ENCODE results near the gene GREB1L.

Gene GREB1L

DNA sequence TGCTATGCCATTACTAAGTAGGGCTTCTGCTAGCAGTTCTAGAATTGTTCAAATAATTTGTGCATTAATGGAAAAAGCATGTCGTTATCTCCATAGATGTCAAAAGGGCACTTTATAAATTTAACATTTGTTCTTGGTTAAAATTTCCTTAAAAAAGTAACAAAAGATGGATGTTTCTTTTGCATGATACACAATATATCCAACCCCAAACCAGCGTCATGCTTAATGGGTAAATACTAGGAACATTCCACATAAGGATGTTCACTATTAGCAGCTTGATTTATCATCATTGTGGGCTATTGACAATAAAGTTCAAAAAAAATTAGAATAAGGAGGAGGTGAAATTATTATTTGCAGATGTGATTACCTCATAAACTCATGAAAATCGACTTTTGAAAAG lies 79.7 kb downstream of the GREB1L start:
- Histone ChIP-seq H3K27me3 (ENCODE audit: insufficient read depth, poor library complexity, severe bottlenecking) (peaks cover 2% of the 10 kb centered on the region), H3K4me3 (replicated peaks; ENCODE audit: insufficient read depth, low read length) (no peak overlapping the region), H3K27ac (replicated peaks) (no peak overlapping the region)
- no peak for DNase-seq (ENCODE audit: low read depth in 1 of 2, low spot score in 1 of 2)
- TF ChIP-seq SPI1 (IDR thresholded peaks at IDR 0.05; ENCODE audit: borderline replicate concordance, low read depth), result no peak
- TF ChIP-seq, protein P1, sequence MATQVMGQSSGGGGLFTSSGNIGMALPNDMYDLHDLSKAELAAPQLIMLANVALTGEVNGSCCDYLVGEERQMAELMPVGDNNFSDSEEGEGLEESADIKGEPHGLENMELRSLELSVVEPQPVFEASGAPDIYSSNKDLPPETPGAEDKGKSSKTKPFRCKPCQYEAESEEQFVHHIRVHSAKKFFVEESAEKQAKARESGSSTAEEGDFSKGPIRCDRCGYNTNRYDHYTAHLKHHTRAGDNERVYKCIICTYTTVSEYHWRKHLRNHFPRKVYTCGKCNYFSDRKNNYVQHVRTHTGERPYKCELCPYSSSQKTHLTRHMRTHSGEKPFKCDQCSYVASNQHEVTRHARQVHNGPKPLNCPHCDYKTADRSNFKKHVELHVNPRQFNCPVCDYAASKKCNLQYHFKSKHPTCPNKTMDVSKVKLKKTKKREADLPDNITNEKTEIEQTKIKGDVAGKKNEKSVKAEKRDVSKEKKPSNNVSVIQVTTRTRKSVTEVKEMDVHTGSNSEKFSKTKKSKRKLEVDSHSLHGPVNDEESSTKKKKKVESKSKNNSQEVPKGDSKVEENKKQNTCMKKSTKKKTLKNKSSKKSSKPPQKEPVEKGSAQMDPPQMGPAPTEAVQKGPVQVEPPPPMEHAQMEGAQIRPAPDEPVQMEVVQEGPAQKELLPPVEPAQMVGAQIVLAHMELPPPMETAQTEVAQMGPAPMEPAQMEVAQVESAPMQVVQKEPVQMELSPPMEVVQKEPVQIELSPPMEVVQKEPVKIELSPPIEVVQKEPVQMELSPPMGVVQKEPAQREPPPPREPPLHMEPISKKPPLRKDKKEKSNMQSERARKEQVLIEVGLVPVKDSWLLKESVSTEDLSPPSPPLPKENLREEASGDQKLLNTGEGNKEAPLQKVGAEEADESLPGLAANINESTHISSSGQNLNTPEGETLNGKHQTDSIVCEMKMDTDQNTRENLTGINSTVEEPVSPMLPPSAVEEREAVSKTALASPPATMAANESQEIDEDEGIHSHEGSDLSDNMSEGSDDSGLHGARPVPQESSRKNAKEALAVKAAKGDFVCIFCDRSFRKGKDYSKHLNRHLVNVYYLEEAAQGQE (IDR thresholded peaks at IDR 0.05; ENCODE audit: insufficient replicate concordance, low read depth), result no peak
- TF ChIP-seq POLR2AphosphoS5 (IDR thresholded peaks at IDR 0.05; ENCODE audit: low read depth), result no peak
- no peak for TF ChIP-seq GABPA (IDR thresholded peaks at IDR 0.05; ENCODE audit: low read depth)

DNA sequence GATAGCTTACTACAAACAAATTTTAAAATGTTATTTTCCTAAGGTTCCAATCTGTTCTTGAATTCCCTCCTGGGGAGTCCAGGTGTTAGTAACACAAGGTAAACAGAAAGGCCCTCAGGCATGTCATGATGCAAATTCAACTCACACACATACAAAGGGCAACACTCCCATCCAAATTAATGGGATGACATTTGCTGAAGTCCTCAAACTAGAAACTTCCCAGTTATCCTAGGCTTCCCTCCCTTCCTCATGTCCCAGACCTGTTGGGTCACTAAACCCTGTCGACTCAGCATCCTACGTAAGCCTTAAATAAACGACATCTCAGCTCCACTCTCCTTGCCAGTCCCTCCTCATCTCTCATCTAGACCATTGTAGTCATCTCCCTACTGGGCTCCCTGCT lies 85.1 kb downstream of the GREB1L start:
- no peak overlapping the region for H3K4me3 ChIP-seq (replicated peaks; ENCODE audit: insufficient read depth, low read length)
- TF ChIP-seq, protein P1 (IDR thresholded peaks at IDR 0.05; ENCODE audit: insufficient replicate concordance, low read depth), result no peak
- TF ChIP-seq, protein P2, sequence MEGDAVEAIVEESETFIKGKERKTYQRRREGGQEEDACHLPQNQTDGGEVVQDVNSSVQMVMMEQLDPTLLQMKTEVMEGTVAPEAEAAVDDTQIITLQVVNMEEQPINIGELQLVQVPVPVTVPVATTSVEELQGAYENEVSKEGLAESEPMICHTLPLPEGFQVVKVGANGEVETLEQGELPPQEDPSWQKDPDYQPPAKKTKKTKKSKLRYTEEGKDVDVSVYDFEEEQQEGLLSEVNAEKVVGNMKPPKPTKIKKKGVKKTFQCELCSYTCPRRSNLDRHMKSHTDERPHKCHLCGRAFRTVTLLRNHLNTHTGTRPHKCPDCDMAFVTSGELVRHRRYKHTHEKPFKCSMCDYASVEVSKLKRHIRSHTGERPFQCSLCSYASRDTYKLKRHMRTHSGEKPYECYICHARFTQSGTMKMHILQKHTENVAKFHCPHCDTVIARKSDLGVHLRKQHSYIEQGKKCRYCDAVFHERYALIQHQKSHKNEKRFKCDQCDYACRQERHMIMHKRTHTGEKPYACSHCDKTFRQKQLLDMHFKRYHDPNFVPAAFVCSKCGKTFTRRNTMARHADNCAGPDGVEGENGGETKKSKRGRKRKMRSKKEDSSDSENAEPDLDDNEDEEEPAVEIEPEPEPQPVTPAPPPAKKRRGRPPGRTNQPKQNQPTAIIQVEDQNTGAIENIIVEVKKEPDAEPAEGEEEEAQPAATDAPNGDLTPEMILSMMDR (IDR thresholded peaks at IDR 0.05; ENCODE audit: insufficient read depth, low read length), result no peak
- TF ChIP-seq SPI1 (IDR thresholded peaks at IDR 0.05; ENCODE audit: borderline replicate concordance, low read depth) (no peak), POLR2AphosphoS5 (IDR thresholded peaks at IDR 0.05; ENCODE audit: low read depth) (no peak), GABPA (IDR thresholded peaks at IDR 0.05; ENCODE audit: low read depth) (no peak)
- DNase-seq (ENCODE audit: low read depth in 1 of 2, low spot score in 1 of 2), result no peak
- H3K27me3 ChIP-seq (ENCODE audit: insufficient read depth, poor library complexity, severe bottlenecking), result peaks cover 6% of the 10 kb centered on the region
- H3K27ac ChIP-seq (replicated peaks), result no peak overlapping the region

DNA sequence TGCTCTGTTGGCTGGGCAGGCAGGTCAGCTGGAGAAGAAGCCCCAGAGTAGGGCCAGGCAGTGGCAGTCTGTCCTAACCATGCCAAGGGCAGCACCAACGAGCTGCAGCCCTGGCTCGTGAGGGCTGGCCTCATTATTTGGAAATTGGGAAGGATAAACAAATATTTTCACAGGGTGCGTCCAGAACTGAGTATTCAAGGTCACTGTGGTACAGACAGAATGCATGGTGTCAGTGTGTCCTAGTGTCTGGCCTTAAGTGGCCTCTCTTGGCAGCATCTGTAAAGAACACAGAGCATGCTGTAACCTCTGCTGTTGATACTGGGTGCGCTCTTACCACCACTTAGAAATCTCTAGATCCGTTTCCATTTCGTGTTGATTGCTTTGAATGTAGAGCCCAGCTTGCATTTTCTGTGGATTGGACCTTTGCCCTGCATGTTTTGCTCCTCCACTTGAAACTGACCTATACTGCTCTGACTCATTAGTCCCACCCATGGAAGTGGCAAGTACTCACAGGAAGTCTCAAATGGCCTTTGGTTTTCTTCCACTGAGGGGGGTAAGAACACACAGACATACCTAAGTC lies 88.2 kb downstream of the GREB1L start:
- Histone ChIP-seq H3K27ac (replicated peaks) (no peak overlapping the region), H3K4me3 (replicated peaks; ENCODE audit: insufficient read depth, low read length) (no peak overlapping the region), H3K27me3 (ENCODE audit: insufficient read depth, poor library complexity, severe bottlenecking) (peaks cover 4% of the 10 kb centered on the region)
- no peak for DNase-seq (ENCODE audit: low read depth in 1 of 2, low spot score in 1 of 2)
- TF ChIP-seq, protein P1 (IDR thresholded peaks at IDR 0.05; ENCODE audit: insufficient replicate concordance, low read depth), result no peak
- TF ChIP-seq SPI1 (IDR thresholded peaks at IDR 0.05; ENCODE audit: borderline replicate concordance, low read depth), result no peak
- no peak for TF ChIP-seq GABPA (IDR thresholded peaks at IDR 0.05; ENCODE audit: low read depth)
- TF ChIP-seq POLR2AphosphoS5 (IDR thresholded peaks at IDR 0.05; ENCODE audit: low read depth), result no peak
- TF ChIP-seq, protein P2 (IDR thresholded peaks at IDR 0.05; ENCODE audit: insufficient read depth, low read length), result no peak

All from HL-60 (cell line).